Hepatocyte (in vitro differentiated cells): ENCODE measurements around the gene NANOS2.

Experiments used
- CTCF ChIP-seq: fragments of 200-600 bp; sonication (generic); IDR thresholded peaks from 2 replicates; pipeline ENCODE4 v1.5.1; 2016; ENCODE audit warnings: antibody characterized with exemption, mild to moderate bottlenecking; ENCODE audit not compliant: poor library complexity
- EZH2 ChIP-seq: fragments of 200-600 bp; sonication (generic); IDR thresholded peaks from 2 replicates; pipeline ENCODE4 v1.6.1; 2016; ENCODE audit warnings: antibody characterized with exemption, mild to moderate bottlenecking, borderline replicate concordance

DNA sequence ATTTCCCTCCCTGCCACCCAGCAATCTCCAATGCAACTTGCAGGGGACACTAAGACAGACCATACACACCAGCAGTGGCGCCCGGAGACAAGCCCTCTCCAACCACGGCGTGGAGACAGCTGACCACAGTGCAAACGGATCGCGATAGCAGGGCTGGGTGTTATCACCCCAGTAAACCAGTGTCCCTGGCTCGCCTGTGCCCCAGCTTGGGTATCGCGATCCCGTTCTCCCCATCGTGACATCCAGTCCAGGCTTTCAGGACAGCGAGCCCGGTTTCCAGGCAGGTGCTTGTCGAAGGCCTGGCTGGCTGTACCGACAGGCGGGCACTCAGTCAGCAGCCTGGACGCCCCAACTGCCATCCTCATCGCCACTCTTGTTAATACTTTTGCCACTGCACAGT is 20.7 kb upstream of the NANOS2 start:
- TF ChIP-seq CTCF (no peak), EZH2 (no peak)
